ENCODE data around the gene CTSO. TPM values are rescaled to one million over a fixed set of nuclear protein-coding genes. Genes with fewer than 3 reads are reported as not detected.

The CTSO gene
- total and polyA plus RNA-seq, 8 donors, result 3.3 to 16.1 (median 8.5) TPM

- TF ChIP-seq CTCF (IDR thresholded peaks at IDR 0.05), result no peak
- no peak for ATAC-seq
- H3K4me1 ChIP-seq, result peaks cover 0 to 8% (median 6%) of the 10 kb centered on the region in 3 donors
- 45 to 51% methylated on average over 1 of the region's 1 CpG for WGBS, 2 donors
- H3K36me3 ChIP-seq, result no peaks in the 10 kb centered on the region
- intact Hi-C loops (cut with DNase I), result no loop called here
- no peaks in the 10 kb centered on the region for H3K27me3 ChIP-seq
- H3K9me3 ChIP-seq, result no peaks in the 10 kb centered on the region
- no peak overlapping the region for H3K4me3 ChIP-seq
- FAIRE-seq, result no peak
- DNase-seq, result no peak
- H3K27ac ChIP-seq, result no peak overlapping the region
Measured at GRCh38 chr4:155887045-155887444, 66.6 kb downstream of the CTSO start.

GRCh38 chr4:155885666-155886065 lies 68.0 kb downstream of the CTSO start:
- Histone ChIP-seq H3K4me3 (no peak overlapping the region), H3K27ac (no peak overlapping the region), H3K4me1 (peaks cover 0 to 8% (median 6%) of the 10 kb centered on the region in 3 donors), H3K27me3 (no peaks in the 10 kb centered on the region), H3K36me3 (no peaks in the 10 kb centered on the region), H3K9me3 (no peaks in the 10 kb centered on the region)
- no peak for DNase-seq
- no peak for TF ChIP-seq CTCF (IDR thresholded peaks at IDR 0.05)
- WGBS, 2 donors, result 36 to 49% methylated on average over 6 of the region's 6 CpGs
- no peak for FAIRE-seq
- intact Hi-C loops (cut with DNase I), result no loop called here
- ATAC-seq, result no peak

GRCh38 chr4:155883895-155884294 lies 69.8 kb downstream of the CTSO start:
- H3K4me1 ChIP-seq, result peaks cover 0 to 2% (median 0%) of the 10 kb centered on the region in 3 donors
- H3K4me3 ChIP-seq, result no peak overlapping the region
- FAIRE-seq (no peak), DNase-seq (no peak), ATAC-seq (no peak)
- H3K9me3 ChIP-seq, result no peaks in the 10 kb centered on the region
- intact Hi-C loops (cut with DNase I), result no loop called here
- no peak for TF ChIP-seq CTCF (IDR thresholded peaks at IDR 0.05)
- WGBS, 2 donors, result 49 to 58% methylated on average over 3 of the region's 3 CpGs
- H3K36me3 ChIP-seq, result no peaks in the 10 kb centered on the region
- no peak overlapping the region for H3K27ac ChIP-seq
- no peaks in the 10 kb centered on the region for H3K27me3 ChIP-seq

- FAIRE-seq, result no peak
- H3K27ac ChIP-seq, result peak overlapping the region in 2 of 4 donors; percentile 44 to 67
- H3K9me3 ChIP-seq, result no peaks in the 10 kb centered on the region
- no peaks in the 10 kb centered on the region for H3K27me3 ChIP-seq
- H3K4me3 ChIP-seq, result no peak overlapping the region
- DNase-seq, result peak in 2 of 6 donors; percentile 9 to 14
- H3K4me1 ChIP-seq, result no peaks in the 10 kb centered on the region
- H3K36me3 ChIP-seq, result no peaks in the 10 kb centered on the region
- peak; percentile 70 to 96 (median 87) for ATAC-seq
- intact Hi-C loops (cut with DNase I), result no loop called here
- WGBS, 2 donors, result 5 to 15% methylated on average over 1 of the region's 1 CpG
- no peak for TF ChIP-seq CTCF (IDR thresholded peaks at IDR 0.05)
Measured at GRCh38 chr4:155881555-155881954, 72.1 kb downstream of the CTSO start.

GRCh38 chr4:155879767-155880166 lies 73.9 kb downstream of the CTSO start:
- DNase-seq, result no peak
- FAIRE-seq, result no peak
- H3K4me1 ChIP-seq, result no peaks in the 10 kb centered on the region
- no peak overlapping the region for H3K4me3 ChIP-seq
- H3K9me3 ChIP-seq, result no peaks in the 10 kb centered on the region
- no peak overlapping the region for H3K27ac ChIP-seq
- intact Hi-C loops (cut with DNase I), result no loop called here
- TF ChIP-seq CTCF (IDR thresholded peaks at IDR 0.05), result no peak
- no peaks in the 10 kb centered on the region for H3K36me3 ChIP-seq
- ATAC-seq, result no peak
- no peaks in the 10 kb centered on the region for H3K27me3 ChIP-seq
